Spleen (tissue), 11 donors: ENCODE measurements around the gene ATP1A4. TPM values are rescaled to one million over a fixed set of nuclear protein-coding genes. Genes with fewer than 3 reads are reported as not detected.

Experiments used
- DNase-seq: peaks from one replicate; pipeline ENCODE4 v3.0.0-alpha.2; 2020
- H3K27ac ChIP-seq, 8 donors: fragments of 200-600 bp; sonication (generic) in 7 of 8; 1 replicate in 4 of 8; 2 replicates in 4 of 8; pipeline versions ENCODE4 v1.5.0 to v1.8.0; 2016 to 2021; ENCODE audit warnings: inconsistent platforms in 4 of 8, mild to moderate bottlenecking in 4 of 8, moderate library complexity in 1 of 8
- H3K27me3 ChIP-seq, 7 donors: fragments of 200-600 bp; sonication (generic) in 6 of 7; replicated peaks in 1 of 7; 1 replicate in 4 of 7; 2 replicates in 3 of 7; pipeline versions ENCODE4 v1.5.0 to v1.8.0; 2016 to 2021; ENCODE audit warnings: inconsistent platforms in 3 of 7, mild to moderate bottlenecking in 1 of 7
- H3K36me3 ChIP-seq, 6 donors: fragments of 200-600 bp; sonication (generic) in 5 of 6; 1 replicate in 4 of 6; 2 replicates in 2 of 6; pipeline versions ENCODE4 v1.5.0 to v1.8.0; 2016 to 2021; ENCODE audit warnings: inconsistent platforms in 2 of 6
- H3K4me1 ChIP-seq, 6 donors: fragments of 200-600 bp; sonication (generic) in 5 of 6; 1 replicate in 3 of 6; 2 replicates in 3 of 6; pipeline versions ENCODE4 v1.5.0 to v1.8.0; 2016 to 2021; ENCODE audit warnings: inconsistent platforms in 3 of 6
- H3K4me3 ChIP-seq, 8 donors: fragments of 200-600 bp; sonication (generic) in 7 of 8; 1 replicate in 4 of 8; 2 replicates in 4 of 8; pipeline versions ENCODE4 v1.5.0 to v1.8.0; 2016 to 2021; ENCODE audit warnings: inconsistent platforms in 4 of 8, mild to moderate bottlenecking in 4 of 8, moderate library complexity in 2 of 8
- H3K9me3 ChIP-seq, 8 donors: fragments of 200-600 bp; sonication (generic) in 7 of 8; 1 replicate in 4 of 8; 2 replicates in 4 of 8; pipeline versions ENCODE4 v1.5.0 to v1.8.0; 2016 to 2021; ENCODE audit warnings: inconsistent platforms in 4 of 8
- POLR2A ChIP-seq, 3 donors: fragments of 450-650 bp; IDR thresholded peaks; one replicate each; pipeline ENCODE4 v1.5.1; 2017; ENCODE audit warnings: antibody characterized with exemption in 3 of 3, mild to moderate bottlenecking in 1 of 3
- POLR2AphosphoS5 ChIP-seq, 3 donors: sonication (generic); formaldehyde crosslinking; IDR thresholded peaks; one replicate each; pipeline ENCODE4 v1.5.1; 2017; ENCODE audit warnings: antibody characterized with exemption in 3 of 3
- WGBS, 5 donors: extraction: QIAGEN DNeasy Blood & Tissue Kit in 3 of 5; methylation state at CpG; one replicate each; pipeline versions ENCODE4 v1.1.5 to v1.1.7; 2013 to 2018; 5-methylcytosine and 5-hydroxymethylcytosine counted together
- intact Hi-C: fragments of 100-400 bp; cut with DNase I; formaldehyde crosslinking; loops from one replicate; pipeline ENCODE4 v1.15.0; 2023; ENCODE audit warnings: low total_unique reads
- polyA plus RNA-seq, 3 donors: library from polyadenylated mRNA; stranded (reverse); fragments of 200-250 nt; gene quantifications; one replicate each; pipeline ENCODE4 v1.2.1, GENCODE V29; 2013
- total RNA-seq, 7 donors: library from RNA; depleted of rRNA in 3 of 7; stranded (reverse); fragments of >200 nt in 3 of 7; fragmentation: NEBNext Ultra II Directional in 4 of 7; extraction: Animal tissue kit (Norgen Biotek cat#: 25700) in 4 of 7; gene quantifications; one replicate each; pipeline versions ENCODE4 v1.1.0 to v1.2.1, GENCODE V29; 2016 to 2021
- TF ChIP-seq, protein P1 (sequence below), 11 experiments: fragments of 200-600 bp in 7 of 11; fragments of 450-650 bp in 4 of 11; sonication (generic) in 4 of 11; IDR thresholded peaks in 8 of 11; conservative IDR thresholded peaks in 3 of 11; 1 replicate in 7 of 11; 2 replicates in 4 of 11; pipeline versions ENCODE4 v1.4.0 to v1.8.0; 2016 to 2021; ENCODE audit warnings: antibody characterized with exemption in 11 of 11, inconsistent platforms in 4 of 11, mild to moderate bottlenecking in 1 of 11
- donor health status: healthy with polysubstance abuse.
- donor health status: DM: no; HTN: no; CAD: no; lungs with moderate emphysema.
- donor health status: DM: no; HTN: no; CAD: no.
- donor health status: Bipolar disorder and iron deficiency.
- donor health status: healthy.
- donor health status: DM: no; HTN: no; CAD: no.
- donor health status: DM: yes; HTN: yes; CAD: no.

Gene ATP1A4
- total and polyA plus RNA-seq, 10 donors, result 0.70 to 2.9 (median 0.95) TPM; not detected in 2

DNA sequence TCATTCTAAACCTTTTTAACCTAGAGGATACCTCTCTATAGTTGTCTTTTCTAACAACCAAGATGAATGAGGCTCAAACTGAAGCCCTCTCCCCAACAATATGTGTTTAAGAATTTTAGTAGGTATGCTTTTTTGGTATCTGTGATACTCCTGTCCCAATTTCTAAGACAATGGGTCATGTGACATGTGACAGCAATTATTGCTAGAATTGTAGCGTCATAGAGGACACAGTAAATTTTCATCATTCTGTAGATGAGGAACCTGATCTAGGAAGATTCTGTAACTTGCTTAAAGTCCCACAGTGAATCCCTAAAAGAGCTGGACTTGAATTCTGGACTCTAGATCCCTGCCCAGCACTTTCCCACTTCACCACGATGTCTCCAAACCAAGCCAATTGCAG, 27.3 kb downstream of the ATP1A4 start:
- 78 to 95% (median 88%) methylated on average over 2 of the region's 2 CpGs for WGBS, 5 donors
- H3K4me3 ChIP-seq, result no peak overlapping the region
- TF ChIP-seq POLR2AphosphoS5 (IDR thresholded peaks at IDR 0.05) (no peak), POLR2A (IDR thresholded peaks at IDR 0.05) (no peak)
- TF ChIP-seq, protein P1, sequence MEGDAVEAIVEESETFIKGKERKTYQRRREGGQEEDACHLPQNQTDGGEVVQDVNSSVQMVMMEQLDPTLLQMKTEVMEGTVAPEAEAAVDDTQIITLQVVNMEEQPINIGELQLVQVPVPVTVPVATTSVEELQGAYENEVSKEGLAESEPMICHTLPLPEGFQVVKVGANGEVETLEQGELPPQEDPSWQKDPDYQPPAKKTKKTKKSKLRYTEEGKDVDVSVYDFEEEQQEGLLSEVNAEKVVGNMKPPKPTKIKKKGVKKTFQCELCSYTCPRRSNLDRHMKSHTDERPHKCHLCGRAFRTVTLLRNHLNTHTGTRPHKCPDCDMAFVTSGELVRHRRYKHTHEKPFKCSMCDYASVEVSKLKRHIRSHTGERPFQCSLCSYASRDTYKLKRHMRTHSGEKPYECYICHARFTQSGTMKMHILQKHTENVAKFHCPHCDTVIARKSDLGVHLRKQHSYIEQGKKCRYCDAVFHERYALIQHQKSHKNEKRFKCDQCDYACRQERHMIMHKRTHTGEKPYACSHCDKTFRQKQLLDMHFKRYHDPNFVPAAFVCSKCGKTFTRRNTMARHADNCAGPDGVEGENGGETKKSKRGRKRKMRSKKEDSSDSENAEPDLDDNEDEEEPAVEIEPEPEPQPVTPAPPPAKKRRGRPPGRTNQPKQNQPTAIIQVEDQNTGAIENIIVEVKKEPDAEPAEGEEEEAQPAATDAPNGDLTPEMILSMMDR (IDR thresholded peaks at IDR 0.05 in 8 of 11, conservative IDR thresholded peaks at IDR 0.05 in 3 of 11), result no peak
- intact Hi-C loops, result no loop called here
- no peaks in the 10 kb centered on the region for H3K36me3 ChIP-seq
- no peak for DNase-seq
- H3K27ac ChIP-seq, result no peak overlapping the region
- no peaks in the 10 kb centered on the region for H3K27me3 ChIP-seq
- no peaks in the 10 kb centered on the region for H3K4me1 ChIP-seq
- H3K9me3 ChIP-seq, result no peaks in the 10 kb centered on the region

DNA sequence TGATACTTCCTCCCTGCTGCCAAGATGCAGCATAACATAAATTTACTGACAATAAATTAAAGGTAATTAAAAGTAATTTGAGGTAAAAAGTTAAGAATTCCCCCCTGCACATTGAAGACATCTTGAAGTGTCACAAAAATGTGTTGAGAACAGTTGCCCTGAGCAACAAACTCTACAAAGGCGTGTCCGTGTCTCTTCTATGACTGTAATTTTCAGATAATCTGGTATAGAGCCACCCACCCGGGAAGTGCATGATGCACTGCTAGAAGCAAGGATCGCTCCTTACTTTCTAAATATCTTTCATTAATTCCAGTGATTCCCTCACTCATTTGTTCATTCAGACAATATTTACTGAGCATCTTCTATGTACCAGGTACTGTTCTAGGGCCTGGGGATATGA, 27.9 kb downstream of the ATP1A4 start:
- H3K4me3 ChIP-seq, result no peak overlapping the region
- H3K9me3 ChIP-seq, result no peaks in the 10 kb centered on the region
- no peaks in the 10 kb centered on the region for H3K36me3 ChIP-seq
- H3K4me1 ChIP-seq, result no peaks in the 10 kb centered on the region
- H3K27ac ChIP-seq, result no peak overlapping the region
- DNase-seq, result no peak
- 89 to 98% (median 94%) methylated on average over 4 of the region's 4 CpGs for WGBS, 5 donors
- TF ChIP-seq, protein P1 (IDR thresholded peaks at IDR 0.05 in 8 of 11, conservative IDR thresholded peaks at IDR 0.05 in 3 of 11), result no peak
- TF ChIP-seq POLR2AphosphoS5 (IDR thresholded peaks at IDR 0.05) (no peak), POLR2A (IDR thresholded peaks at IDR 0.05) (no peak)
- H3K27me3 ChIP-seq, result no peaks in the 10 kb centered on the region
- intact Hi-C loops, result no loop called here

DNA sequence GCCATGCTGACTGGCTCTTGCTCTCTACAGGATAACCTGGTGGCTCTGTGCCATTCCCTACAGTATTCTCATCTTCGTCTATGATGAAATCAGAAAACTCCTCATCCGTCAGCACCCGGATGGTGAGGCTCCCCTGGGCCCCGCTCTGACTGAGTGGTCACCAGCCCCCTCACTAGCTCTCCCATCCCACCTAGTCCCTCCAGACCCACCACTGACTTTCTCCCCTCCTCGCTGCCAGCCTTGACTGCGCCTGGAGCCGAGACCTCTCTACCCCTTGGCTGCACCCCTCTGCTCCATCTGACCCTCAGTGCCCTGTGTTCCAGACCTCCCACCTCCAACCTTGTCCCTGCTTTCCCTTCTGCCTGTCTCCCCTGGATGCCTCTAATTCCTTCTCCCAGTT, 34.8 kb downstream of the ATP1A4 start:
- DNase-seq, result no peak
- Histone ChIP-seq H3K4me1 (peaks cover 0 to 9% (median 3%) of the 10 kb centered on the region in 6 donors), H3K4me3 (no peak overlapping the region), H3K36me3 (no peaks in the 10 kb centered on the region), H3K27ac (no peak overlapping the region), H3K27me3 (no peaks in the 10 kb centered on the region), H3K9me3 (no peaks in the 10 kb centered on the region)
- WGBS, 5 donors, result 87 to 94% (median 90%) methylated on average over 7 of the region's 7 CpGs
- TF ChIP-seq, protein P1 (IDR thresholded peaks at IDR 0.05 in 8 of 11, conservative IDR thresholded peaks at IDR 0.05 in 3 of 11), result no peak
- no peak for TF ChIP-seq POLR2AphosphoS5 (IDR thresholded peaks at IDR 0.05)
- intact Hi-C loops, result loop anchor here (10.0 kb wide), 1 partner anchor 81 kb away; no protein-coding TSS in a partner anchor

DNA sequence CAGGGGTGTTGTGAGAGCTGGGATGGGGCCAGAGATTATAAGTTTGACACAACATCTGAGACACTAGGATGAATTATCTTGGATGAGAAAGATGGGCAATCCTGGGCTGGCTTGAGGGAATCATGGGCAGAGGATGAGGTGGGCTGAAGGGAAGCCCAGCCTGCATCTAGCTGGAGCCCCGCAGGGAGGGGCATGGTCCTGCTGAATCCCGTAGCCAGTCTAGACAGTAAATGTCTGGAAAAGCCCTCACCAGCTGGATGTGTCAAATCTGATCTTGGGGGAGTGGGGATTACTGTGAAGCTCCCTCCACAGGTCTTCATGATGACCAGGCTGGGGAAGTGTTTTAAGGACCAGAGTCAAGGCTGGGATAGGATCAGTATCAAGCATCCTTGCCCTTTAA, 35.3 kb downstream of the ATP1A4 start:
- intact Hi-C loops, result loop anchor here (10.0 kb wide), 1 partner anchor 82 kb away; no protein-coding TSS in a partner anchor
- no peak for TF ChIP-seq POLR2AphosphoS5 (IDR thresholded peaks at IDR 0.05)
- Histone ChIP-seq H3K9me3 (no peaks in the 10 kb centered on the region), H3K27ac (no peak overlapping the region), H3K27me3 (no peaks in the 10 kb centered on the region), H3K36me3 (no peaks in the 10 kb centered on the region), H3K4me3 (no peak overlapping the region), H3K4me1 (peaks cover 0 to 9% (median 3%) of the 10 kb centered on the region in 6 donors)
- WGBS, 5 donors, result 76 to 90% (median 83%) methylated on average over 2 of the region's 2 CpGs
- no peak for DNase-seq

DNA sequence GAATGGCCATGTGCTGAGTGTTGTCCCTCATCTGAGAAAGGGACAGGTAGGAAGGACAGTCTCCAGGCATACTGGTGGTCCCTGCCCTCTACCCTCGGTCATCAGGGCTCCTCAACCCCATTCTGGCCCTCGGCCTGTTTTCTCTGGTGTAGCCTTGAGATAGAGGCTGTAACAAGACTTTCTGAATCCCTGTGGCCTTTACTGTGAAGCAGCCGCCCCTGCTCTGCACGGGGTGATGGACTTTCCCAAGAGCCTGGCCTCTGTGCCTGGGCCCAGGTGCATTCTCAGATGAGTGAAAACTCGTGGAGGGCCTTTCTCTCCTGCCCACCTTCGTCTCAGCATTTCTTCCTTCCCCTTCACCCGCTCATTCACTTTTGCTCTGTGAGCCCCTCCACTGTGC, 36.0 kb downstream of the ATP1A4 start:
- Histone ChIP-seq H3K4me3 (no peak overlapping the region), H3K27me3 (no peaks in the 10 kb centered on the region), H3K9me3 (no peaks in the 10 kb centered on the region), H3K4me1 (peaks cover 0 to 9% (median 3%) of the 10 kb centered on the region in 6 donors), H3K36me3 (no peaks in the 10 kb centered on the region), H3K27ac (no peak overlapping the region)
- intact Hi-C loops, result loop anchor here (10.0 kb wide), 1 partner anchor 83 kb away; no protein-coding TSS in a partner anchor
- TF ChIP-seq POLR2A (IDR thresholded peaks at IDR 0.05) (no peak), POLR2AphosphoS5 (IDR thresholded peaks at IDR 0.05) (no peak)
- TF ChIP-seq, protein P1 (IDR thresholded peaks at IDR 0.05 in 8 of 11, conservative IDR thresholded peaks at IDR 0.05 in 3 of 11), result no peak
- DNase-seq, result no peak
- 71 to 85% (median 80%) methylated on average over 7 of the region's 7 CpGs for WGBS, 5 donors
